D341Med (cell line): ENCODE measurements around the gene BAHCC1.

Experiments
- DNase-seq: peaks from one replicate; pipeline ENCODE4 v3.0.0; 2012; ENCODE audit warnings: low spot score

Gene BAHCC1

GRCh38 chr17:81514739-81515529 lies 119.7 kb downstream of the BAHCC1 start:
- DNase-seq = peak; percentile 87

GRCh38 chr17:81515530-81516041 lies 120.3 kb downstream of the BAHCC1 start:
- no peak for DNase-seq
